ENCODE data around the gene PTDSS2. TPM values are rescaled to one million over a fixed set of nuclear protein-coding genes. Genes with fewer than 3 reads are reported as not detected.
A peak's percentile ranks its signal among the peaks of the same experiment; 100 is the strongest.
"Not testable (repeated sequence)": the region's sequence is repeated elsewhere in the genome, so short reads cannot be mapped to it uniquely, and the experiment has no call there.

Gene PTDSS2
- total RNA-seq, 6 experiments from 2014 or later = 8.4 to 21.9 (median 11.4) TPM

- WGBS (ENCODE audit: insufficient coverage, low coverage, low lambda C conversion rate, missing lambda C conversion rate) = 83% methylated on average over 8 of the region's 17 CpGs
- Histone ChIP-seq H3K27ac (no peak overlapping the region), H3K9me3 (no peaks in the 10 kb centered on the region), H3K27me3 (no peaks in the 10 kb centered on the region), H3K36me3 (no peaks in the 10 kb centered on the region), H3K4me1 (no peaks in the 10 kb centered on the region), H3K4me3 (no peak overlapping the region)
- TF ChIP-seq POLR2A (IDR thresholded peaks at IDR 0.05) (no peak), CTCF (IDR thresholded peaks at IDR 0.05) (no peak)
- ATAC-seq = no peak
- intact Hi-C loops (cut with DNase I) = no loop called here
- no peak for DNase-seq
These were observed 17.0 kb upstream of the PTDSS2 start for GRCh38 chr11:433111-433510.

GRCh38 chr11:433641-434040, 16.4 kb upstream of the PTDSS2 start:
- H3K4me3 ChIP-seq = no peak overlapping the region
- TF ChIP-seq CTCF (IDR thresholded peaks at IDR 0.05) (no peak), POLR2A (IDR thresholded peaks at IDR 0.05) (no peak)
- peak in 1 of 3 donors; percentile 41 for DNase-seq

GRCh38 chr11:434496-434895, 15.6 kb upstream of the PTDSS2 start:
- Histone ChIP-seq H3K36me3 (no peaks in the 10 kb centered on the region), H3K27ac (no peak overlapping the region), H3K4me1 (no peaks in the 10 kb centered on the region), H3K4me3 (no peak overlapping the region), H3K9me3 (no peaks in the 10 kb centered on the region), H3K27me3 (no peaks in the 10 kb centered on the region)
- WGBS (ENCODE audit: insufficient coverage, low coverage, low lambda C conversion rate, missing lambda C conversion rate) = 93% methylated on average over 11 of the region's 16 CpGs
- no peak for TF ChIP-seq POLR2A (IDR thresholded peaks at IDR 0.05)
- no peak for TF ChIP-seq CTCF (IDR thresholded peaks at IDR 0.05)
- intact Hi-C loops (cut with DNase I) = no loop called here
- ATAC-seq (no peak), DNase-seq (no peak)

More at GRCh38 chr11:433641-434040, 16.4 kb upstream of the PTDSS2 start:
- WGBS (ENCODE audit: insufficient coverage, low coverage, low lambda C conversion rate, missing lambda C conversion rate) = 89% methylated on average over 10 of the region's 20 CpGs
- intact Hi-C loops (cut with DNase I) = no loop called here
- peak in 1 of 4 donors; percentile 7 for ATAC-seq
- Histone ChIP-seq H3K27me3 (no peaks in the 10 kb centered on the region), H3K27ac (no peak overlapping the region), H3K36me3 (no peaks in the 10 kb centered on the region), H3K4me1 (no peaks in the 10 kb centered on the region), H3K9me3 (no peaks in the 10 kb centered on the region)

- ATAC-seq; H3K27ac ChIP-seq; H3K9me3 ChIP-seq; DNase-seq; intact Hi-C loops (cut with DNase I); H3K36me3 ChIP-seq; H3K4me3 ChIP-seq; H3K4me1 ChIP-seq; H3K27me3 ChIP-seq: not testable (repeated sequence)
- 91% methylated on average over 1 of the region's 1 CpG for WGBS (ENCODE audit: insufficient coverage, low coverage, low lambda C conversion rate, missing lambda C conversion rate)
These were observed 14.9 kb upstream of the PTDSS2 start for GRCh38 chr11:434999-435740.

GRCh38 chr11:437228-437870, 12.7 kb upstream of the PTDSS2 start:
- no peak for ATAC-seq
- intact Hi-C loops (cut with DNase I) = no loop called here
- TF ChIP-seq POLR2A (IDR thresholded peaks at IDR 0.05) (no peak), CTCF (IDR thresholded peaks at IDR 0.05) (no peak)
- peak in 1 of 3 donors; percentile 10 for DNase-seq
- Histone ChIP-seq H3K36me3 (no peaks in the 10 kb centered on the region), H3K27ac (no peak overlapping the region), H3K27me3 (no peaks in the 10 kb centered on the region), H3K4me1 (no peaks in the 10 kb centered on the region), H3K4me3 (no peak overlapping the region), H3K9me3 (no peaks in the 10 kb centered on the region)
- WGBS (ENCODE audit: insufficient coverage, low coverage, low lambda C conversion rate, missing lambda C conversion rate) = 80% methylated on average over 1 of the region's 17 CpGs

All from right lobe of liver (tissue), 6 donors.